GM12878 (cell line): ENCODE measurements around the gene RYR2. TPM values are rescaled to one million over a fixed set of nuclear protein-coding genes. Genes with fewer than 3 reads are reported as not detected.

Source experiments
- ATAC-seq: fragments of 200-7000 bp; cut with Tn5 transposase; 3 replicates; pipeline ENCODE4 v1.9.1; 2020; ENCODE audit warnings: mild to moderate bottlenecking, moderate library complexity
- BruUV-seq: library from RNA; stranded (reverse); fragments of 400-500 nt; replicated peaks from 2 replicates; lab custom pipeline; 2021; lab: Mats Ljungman, UMichigan
- CTCF ChIA-PET: fragments of 300-600 bp; sonication (Branson Sonifier 250); formaldehyde crosslinking; extraction: SDS; loops from one replicate; lab custom pipeline; 2021; ENCODE audit warnings: inconsistent platforms; lab: Yijun Ruan, JAX
- POLR2A ChIA-PET: fragments of 350-600 bp; formaldehyde crosslinking; extraction: SDS; loops from one replicate; lab custom pipeline; 2021; ENCODE audit warnings: inconsistent platforms; lab: Charles Lee
- RAD21 ChIA-PET: fragments of 300-600 bp; sonication (Branson Sonifier 250); formaldehyde crosslinking; loops from one replicate; lab custom pipeline; 2023; ENCODE audit warnings: antibody characterized with exemption; ENCODE audit not compliant: unreplicated experiment; lab: Charles Lee
- SMC1A ChIA-PET: fragments of 300-600 bp; sonication (Branson Sonifier 250); formaldehyde crosslinking; loops from one replicate; lab custom pipeline; 2023; ENCODE audit not compliant: unreplicated experiment, uncharacterized antibody; lab: Charles Lee
- DNase-seq: peaks from one replicate; pipeline ENCODE4 v3.0.0-alpha.2; 2011; ENCODE audit warnings: low read depth, low spot score
- FAIRE-seq: peaks from 3 replicates; lab custom pipeline; 2011; peaks lifted over from hg19 to GRCh38; lab: Jason Lieb, UNC
- H2AFZ ChIP-seq: 2 replicates; pipeline ENCODE4 v1.6.0; 2011; ENCODE audit warnings: low read depth, low read length, control low read depth; ENCODE audit not compliant: control insufficient read depth
- H3K27ac ChIP-seq: 2 replicates; pipeline ENCODE4 v1.5.1; 2011; ENCODE audit warnings: control low read depth; ENCODE audit not compliant: control insufficient read depth, insufficient read depth
- H3K27me3 ChIP-seq, 2 experiments: replicated peaks in 1 of 2; 2 replicates each; pipeline versions ENCODE4 v1.6.0 to v1.6.1; 2011; ENCODE audit warnings: low read length in 1 of 2; ENCODE audit not compliant: control insufficient read depth in 2 of 2, insufficient read depth in 2 of 2
- H3K36me3 ChIP-seq, 2 experiments: 2 replicates each; pipeline ENCODE4 v1.5.1; 2011; ENCODE audit warnings: low read length in 1 of 2; ENCODE audit not compliant: control insufficient read depth in 2 of 2, insufficient read depth in 2 of 2
- H3K4me1 ChIP-seq: 2 replicates; pipeline ENCODE4 v1.6.1; 2011; ENCODE audit warnings: mild to moderate bottlenecking, low read length, moderate library complexity, mixed read lengths; ENCODE audit not compliant: control insufficient read depth, insufficient read depth
- H3K4me2 ChIP-seq: 2 replicates; pipeline ENCODE4 v1.6.0; 2011; ENCODE audit warnings: control low read depth; ENCODE audit not compliant: control insufficient read depth, insufficient read depth
- H3K4me3 ChIP-seq: fragments of 200-600 bp; sonication (generic); 2 replicates; pipeline ENCODE4 v1.5.1; 2016
- H3K79me2 ChIP-seq: 2 replicates; pipeline ENCODE4 v1.6.0; 2011; ENCODE audit warnings: low read length; ENCODE audit not compliant: control insufficient read depth, insufficient read depth
- H3K9ac ChIP-seq: 2 replicates; pipeline ENCODE4 v1.8.0; 2011; ENCODE audit warnings: low read length, control low read depth, mixed read lengths; ENCODE audit not compliant: control insufficient read depth, insufficient read depth
- H3K9me3 ChIP-seq: replicated peaks from 3 replicates; pipeline ENCODE4 v1.5.1; 2011; ENCODE audit warnings: mild to moderate bottlenecking, low read length; ENCODE audit not compliant: control insufficient read depth, insufficient read depth
- H4K20me1 ChIP-seq: 2 replicates; pipeline ENCODE4 v1.6.0; 2011; ENCODE audit not compliant: control insufficient read depth, insufficient read depth
- EED ChIP-seq: sonication (generic); IDR thresholded peaks from 2 replicates; pipeline ENCODE4 v1.6.1; 2016; ENCODE audit warnings: antibody characterized with exemption, low read depth
- EGR1 ChIP-seq, 2 experiments: IDR thresholded peaks; 1 replicate in 1 of 2; 2 replicates in 1 of 2; pipeline ENCODE4 v1.6.1; 2011 to 2012; ENCODE audit warnings: low read depth in 2 of 2, low read length in 2 of 2, borderline replicate concordance in 1 of 2, mild to moderate bottlenecking in 1 of 2, moderate library complexity in 1 of 2
- EZH2 ChIP-seq: IDR thresholded peaks from 2 replicates; pipeline ENCODE4 v1.6.1; 2012; ENCODE audit warnings: low read depth, mild to moderate bottlenecking, control low read depth, inconsistent platforms, low read length, borderline replicate concordance; ENCODE audit not compliant: control insufficient read depth
- HDAC6 ChIP-seq: fragments of 200-600 bp; sonication (generic); IDR thresholded peaks from one replicate; pipeline ENCODE4 v1.8.0; 2017; ENCODE audit warnings: antibody characterized with exemption; ENCODE audit not compliant: unreplicated experiment
- NR2C2 ChIP-seq: IDR thresholded peaks from 2 replicates; pipeline ENCODE4 v1.6.1; 2011; ENCODE audit warnings: borderline replicate concordance, low read depth; ENCODE audit not compliant: control insufficient read depth, insufficient read length
- NRF1 ChIP-seq: conservative IDR thresholded peaks from 2 replicates; pipeline ENCODE4 v1.6.1; 2011; ENCODE audit warnings: mild to moderate bottlenecking, low read depth, low read length, improper control_type of control experiment
- STAT1 ChIP-seq: fragments of 450-650 bp; conservative IDR thresholded peaks from 2 replicates; pipeline ENCODE4 v1.6.1; 2014; ENCODE audit warnings: antibody characterized with exemption, mild to moderate bottlenecking
- ZBED1 ChIP-seq: IDR thresholded peaks from 2 replicates; pipeline ENCODE4 v1.6.1; 2016; ENCODE audit warnings: borderline replicate concordance
- ZNF217 ChIP-seq: fragments of 450-650 bp; IDR thresholded peaks from 2 replicates; pipeline ENCODE4 v1.6.1; 2017; ENCODE audit warnings: antibody characterized with exemption, mild to moderate bottlenecking
- WGBS: methylation state at CpG from one replicate; pipeline ENCODE4 v1.1.6; 2016; ENCODE audit warnings: low lambda C conversion rate; ENCODE audit not compliant: insufficient replicate concordance, insufficient coverage; ENCODE audit errors: missing lambda C conversion rate; 5-methylcytosine and 5-hydroxymethylcytosine counted together
- in situ Hi-C: fragments of 300-500 bp; cut with MboI; formaldehyde crosslinking; loops from 9 replicates; pipeline ENCODE4 v1.14.3; 2018; ENCODE audit warnings: mixed read lengths
- intact Hi-C: fragments of 100-400 bp; cut with micrococcal nuclease; formaldehyde crosslinking; loops from one replicate; pipeline ENCODE4 v1.14.2; 2022; ENCODE audit not compliant: unreplicated experiment
- polyA plus RNA-seq, 11 experiments: library from polyadenylated mRNA; depleted of rRNA in 4 of 11; unstranded in 6 of 11; stranded (reverse) in 5 of 11; fragments of >200 nt; fragmentation: Nextera tagmentation in 4 of 11; fragmentation: Illumina TruSeq in 1 of 11; extraction: Ambion mirVana in 4 of 11; extraction: Trizol in 1 of 11; gene quantifications; 1 replicate in 1 of 11; 2 replicates in 10 of 11; pipeline versions ENCODE4 v1.2.1 to v1.2.3, GENCODE V29; 2011 to 2016; ENCODE audit warnings: inconsistent platforms in 2 of 11, missing spikeins in 2 of 11, low read depth in 1 of 11
- total RNA-seq, 4 experiments: library from RNA; depleted of rRNA in 3 of 4; stranded (reverse); fragments of >200 nt in 3 of 4; fragmentation: Illumina TruSeq in 1 of 4; extraction: Trizol in 1 of 4; gene quantifications; 2 replicates each; pipeline versions ENCODE4 v1.2.1 to v1.2.3, GENCODE V29; 2013 to 2021
- TF ChIP-seq, protein P1 (sequence below): fragments of 450-650 bp; IDR thresholded peaks from 2 replicates; pipeline ENCODE4 v1.6.1; 2014; ENCODE audit warnings: mild to moderate bottlenecking

Gene RYR2
- total and polyA plus RNA-seq, 10 of the 15 experiments (the other 5 are each of a cell fraction or from before 2014, with no cell fraction given), result 0.01 to 0.04 TPM; not detected in 8

- FAIRE-seq, result no peak
- intact Hi-C loops, result no loop called here
- H3K9ac ChIP-seq, result no peak overlapping the region
- 21% methylated on average over 12 of the region's 12 CpGs for WGBS
- ChIA-PET CTCF (no interaction called here), SMC1A (no interaction called here), RAD21 (no interaction called here), POLR2A (no interaction called here)
- no peaks in the 10 kb centered on the region for H4K20me1 ChIP-seq
- H3K4me2 ChIP-seq, result no peak overlapping the region
- H3K4me1 ChIP-seq, result no peaks in the 10 kb centered on the region
- no peak overlapping the region for H3K27ac ChIP-seq
- no peak for ATAC-seq
- H3K27me3 ChIP-seq, result no peaks in the 10 kb centered on the region; a peak in 1 of 4 replicates
- in situ Hi-C loops, result no loop called here
- no peaks in the 10 kb centered on the region for H3K36me3 ChIP-seq
- no peaks in the 10 kb centered on the region for H3K9me3 ChIP-seq
- H3K79me2 ChIP-seq, result no peaks in the 10 kb centered on the region
- no peak overlapping the region for H2AFZ ChIP-seq
- BruUV-seq, result no TSS peak
- H3K4me3 ChIP-seq, result no peak overlapping the region
- DNase-seq, result no peak
- TF ChIP-seq EZH2 (no peak), EGR1 (IDR thresholded peaks at IDR 0.05; ENCODE audit: borderline replicate concordance in 1 of 2, low read depth in 2 of 2, low read length in 2 of 2) (no peak), NRF1 (no peak), HDAC6 (no peak)
- TF ChIP-seq, all 136 proteins: peak for 0
Measured at GRCh38 chr1:237093691-237094090, 51.7 kb downstream of the RYR2 start.

DNA sequence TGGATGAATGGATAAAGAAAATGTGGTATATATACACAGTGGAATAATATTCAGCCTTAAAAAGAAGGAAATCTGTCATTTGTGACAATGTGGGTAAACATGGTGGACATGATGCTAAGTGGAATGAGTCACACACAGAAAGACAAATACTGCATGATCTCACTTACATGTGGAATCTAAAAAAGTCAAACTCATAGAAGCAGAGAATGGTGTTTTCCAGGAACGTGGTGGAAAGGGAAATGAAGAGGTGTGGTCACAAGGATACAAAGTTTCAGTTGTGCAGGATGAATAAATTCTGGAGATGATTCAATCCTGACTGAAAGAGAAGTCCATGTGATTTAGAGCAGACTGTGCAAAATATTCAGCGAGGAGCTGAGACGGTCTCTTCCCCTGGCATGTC is 56.6 kb downstream of the RYR2 start:
- Histone ChIP-seq H3K4me3 (no peak overlapping the region), H3K4me2 (no peak overlapping the region), H3K4me1 (no peaks in the 10 kb centered on the region), H4K20me1 (no peaks in the 10 kb centered on the region), H3K27ac (no peak overlapping the region), H3K36me3 (no peaks in the 10 kb centered on the region), H2AFZ (no peak overlapping the region), H3K27me3 (no peaks in the 10 kb centered on the region; a peak in 2 of 4 replicates), H3K9ac (no peak overlapping the region), H3K79me2 (no peaks in the 10 kb centered on the region), H3K9me3 (no peaks in the 10 kb centered on the region)
- ChIA-PET RAD21 (no interaction called here), SMC1A (no interaction called here), POLR2A (no interaction called here), CTCF (no interaction called here)
- DNase-seq, result no peak
- TF ChIP-seq ZBED1 (no peak), NR2C2 (no peak), ZNF217 (no peak), EED (no peak), STAT1 (no peak)
- TF ChIP-seq, protein P1, sequence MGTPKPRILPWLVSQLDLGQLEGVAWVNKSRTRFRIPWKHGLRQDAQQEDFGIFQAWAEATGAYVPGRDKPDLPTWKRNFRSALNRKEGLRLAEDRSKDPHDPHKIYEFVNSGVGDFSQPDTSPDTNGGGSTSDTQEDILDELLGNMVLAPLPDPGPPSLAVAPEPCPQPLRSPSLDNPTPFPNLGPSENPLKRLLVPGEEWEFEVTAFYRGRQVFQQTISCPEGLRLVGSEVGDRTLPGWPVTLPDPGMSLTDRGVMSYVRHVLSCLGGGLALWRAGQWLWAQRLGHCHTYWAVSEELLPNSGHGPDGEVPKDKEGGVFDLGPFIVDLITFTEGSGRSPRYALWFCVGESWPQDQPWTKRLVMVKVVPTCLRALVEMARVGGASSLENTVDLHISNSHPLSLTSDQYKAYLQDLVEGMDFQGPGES, result no peak
- in situ Hi-C loops (no loop called here), intact Hi-C loops (no loop called here)
- WGBS, result 57% methylated on average over 3 of the region's 3 CpGs
- no peak for FAIRE-seq
- no peak for ATAC-seq
- BruUV-seq, result no TSS peak
